SU-DHL-6 (cell line): ENCODE measurements around the gene MIA2.

Experiments
- H2AFZ ChIP-seq: fragments of 200-600 bp; sonication (generic); 2 replicates; pipeline ENCODE4 v1.6.1; 2014; ENCODE audit warnings: low read depth, mild to moderate bottlenecking, moderate library complexity, mixed read lengths, antibody characterized with exemption, low read length; ENCODE audit not compliant: severe bottlenecking
- H3F3A ChIP-seq: fragments of 200-600 bp; shearing (Covaris generic); 2 replicates; pipeline ENCODE4 v1.6.0; 2016; ENCODE audit warnings: antibody characterized with exemption, mild to moderate bottlenecking; ENCODE audit not compliant: insufficient read depth
- H3K27ac ChIP-seq: fragments of 200-600 bp; sonication (generic); 2 replicates; pipeline ENCODE4 v1.5.1; 2016; ENCODE audit warnings: low read depth, mild to moderate bottlenecking, low read length, moderate library complexity, mixed read lengths
- H3K27me3 ChIP-seq: fragments of 200-600 bp; sonication (generic), shearing (Covaris generic); 2 replicates; pipeline ENCODE4 v1.6.0; 2014; ENCODE audit warnings: mild to moderate bottlenecking, low read length
- H3K36me3 ChIP-seq: fragments of 200-600 bp; sonication (generic); 2 replicates; pipeline ENCODE4 v1.6.1; 2014; ENCODE audit warnings: mild to moderate bottlenecking, low read length, mixed read lengths
- H3K4me2 ChIP-seq: fragments of 300-600, 200-600 bp; shearing (Covaris generic), sonication (generic); 2 replicates; pipeline ENCODE4 v1.6.0; 2014; ENCODE audit warnings: low read length, low read depth, mild to moderate bottlenecking; ENCODE audit not compliant: poor library complexity, severe bottlenecking
- H3K4me3 ChIP-seq: fragments of 200-600 bp; sonication (generic); 2 replicates; pipeline ENCODE4 v1.5.1; 2014; ENCODE audit warnings: antibody characterized with exemption, low read length, mild to moderate bottlenecking, mixed read lengths; ENCODE audit not compliant: insufficient read depth, poor library complexity, severe bottlenecking
- H3K79me2 ChIP-seq: fragments of 200-600 bp; sonication (generic); 2 replicates; pipeline ENCODE4 v1.6.1; 2014; ENCODE audit warnings: mild to moderate bottlenecking, low read length, moderate library complexity; ENCODE audit not compliant: insufficient read depth
- H3K9ac ChIP-seq: fragments of 200-600 bp; sonication (generic); 2 replicates; pipeline ENCODE4 v1.7.0; 2014; ENCODE audit warnings: mild to moderate bottlenecking, low read length
- H3K9me2 ChIP-seq: fragments of 200-600 bp; sonication (generic); replicated peaks from 2 replicates; pipeline ENCODE4 v1.6.1; 2014; ENCODE audit warnings: low read length; ENCODE audit not compliant: insufficient read depth
- H3K9me3 ChIP-seq: fragments of 200-600 bp; sonication (generic); 2 replicates; pipeline ENCODE4 v1.6.1; 2014; ENCODE audit warnings: low read length, mixed read lengths; ENCODE audit not compliant: insufficient read depth
- H4K20me1 ChIP-seq: fragments of 200-600 bp; sonication (generic); 2 replicates; pipeline ENCODE4 v1.6.1; 2014; ENCODE audit warnings: low read depth, mild to moderate bottlenecking, antibody characterized with exemption, low read length, moderate library complexity, mixed read lengths
- CTCF ChIP-seq: fragments of 200-600 bp; sonication (generic); IDR thresholded peaks from one replicate; pipeline ENCODE4 v1.5.1; 2017; ENCODE audit warnings: antibody characterized with exemption, mild to moderate bottlenecking, low read length, moderate library complexity; ENCODE audit not compliant: insufficient read depth, poor library complexity, severe bottlenecking
- EZH2phosphoT487 ChIP-seq: fragments of 200-600 bp; sonication (generic), shearing (Covaris generic); conservative IDR thresholded peaks from 2 replicates; pipeline ENCODE4 v1.6.1; 2018; ENCODE audit warnings: mild to moderate bottlenecking, antibody characterized with exemption, low read length, moderate library complexity, mixed read lengths

MIA2 gene

GRCh38 chr14:39367387-39367751 lies 133.7 kb downstream of the MIA2 start:
- Histone ChIP-seq H4K20me1 (no peaks in the 10 kb centered on the region), H3K79me2 (no peaks in the 10 kb centered on the region), H3K9me3 (no peaks in the 10 kb centered on the region), H3K4me2 (no peak overlapping the region), H3K27me3 (no peaks in the 10 kb centered on the region), H3K9ac (no peak overlapping the region), H3K36me3 (peaks cover 6% of the 10 kb centered on the region; the same call in 1 of the 2 replicates), H3K9me2 (no peaks in the 10 kb centered on the region), H3F3A (no peaks in the 10 kb centered on the region), H2AFZ (no peak overlapping the region), H3K27ac (no peak overlapping the region), H3K4me3 (no peak overlapping the region)
- TF ChIP-seq EZH2phosphoT487: no peak
- TF ChIP-seq CTCF: no peak

DNA sequence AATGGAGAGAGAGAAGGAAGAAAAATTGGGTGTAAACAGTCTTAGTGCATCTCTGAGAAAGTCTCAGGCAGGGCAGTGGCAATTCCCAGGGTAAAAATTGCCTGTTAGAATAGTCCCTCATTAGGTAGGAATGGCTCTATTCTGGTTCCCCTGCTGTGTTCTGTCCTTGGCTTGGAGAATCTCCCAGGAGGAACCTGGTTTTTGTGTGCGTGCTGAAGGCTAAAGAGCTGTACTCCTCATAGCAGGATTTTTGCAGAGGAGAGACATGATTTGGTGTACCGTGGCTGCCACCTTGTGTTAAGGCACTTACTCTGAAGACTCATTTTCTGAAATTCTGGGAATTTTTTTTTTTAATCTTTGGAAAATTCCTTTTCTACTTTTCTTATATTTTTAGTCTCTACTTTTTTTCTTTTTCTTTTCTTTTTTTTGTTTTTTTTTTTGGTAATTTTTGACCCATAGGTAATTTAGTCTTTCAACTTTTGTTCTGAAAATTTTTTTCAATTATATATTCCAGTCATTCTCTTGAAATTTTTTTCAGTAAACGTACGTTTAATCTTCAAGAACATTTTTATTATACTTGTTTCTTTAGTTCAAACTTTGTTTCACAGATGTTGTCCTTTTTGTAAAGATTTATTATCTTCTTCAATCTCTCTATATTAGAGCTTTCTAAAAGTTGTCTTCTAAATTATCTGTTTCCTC lies 134.7 kb downstream of the MIA2 start:
- H3K4me3 ChIP-seq: no peak overlapping the region
- no peaks in the 10 kb centered on the region for H3K9me2 ChIP-seq
- peaks cover 6% of the 10 kb centered on the region; the same call in 1 of the 2 replicates for H3K36me3 ChIP-seq
- no peaks in the 10 kb centered on the region for H3K79me2 ChIP-seq
- no peak overlapping the region for H2AFZ ChIP-seq
- no peak overlapping the region for H3K27ac ChIP-seq
- H3F3A ChIP-seq: no peaks in the 10 kb centered on the region
- no peaks in the 10 kb centered on the region for H4K20me1 ChIP-seq
- H3K9ac ChIP-seq: no peak overlapping the region
- no peak overlapping the region for H3K4me2 ChIP-seq
- no peaks in the 10 kb centered on the region for H3K27me3 ChIP-seq
- H3K9me3 ChIP-seq: no peaks in the 10 kb centered on the region
- TF ChIP-seq EZH2phosphoT487 (no peak), CTCF (peak; percentile 28)

GRCh38 chr14:39369029-39369428 lies 135.3 kb downstream of the MIA2 start:
- Histone ChIP-seq H3K27ac (no peak overlapping the region), H3F3A (no peaks in the 10 kb centered on the region), H3K9ac (no peak overlapping the region), H3K9me3 (no peaks in the 10 kb centered on the region), H3K27me3 (no peaks in the 10 kb centered on the region), H3K36me3 (peaks cover 6% of the 10 kb centered on the region; the same call in 1 of the 2 replicates), H3K79me2 (no peaks in the 10 kb centered on the region), H2AFZ (no peak overlapping the region), H3K4me2 (no peak overlapping the region), H4K20me1 (no peaks in the 10 kb centered on the region), H3K9me2 (no peaks in the 10 kb centered on the region), H3K4me3 (no peak overlapping the region)
- TF ChIP-seq CTCF (no peak), EZH2phosphoT487 (no peak)
